ENCODE measurements around the gene TH.

GRCh38 chr11:2131371-2132236 lies 40.0 kb downstream of the TH start:
- TF ChIP-seq CTCF (IDR thresholded peaks at IDR 0.05) (no peak), POLR2AphosphoS5 (IDR thresholded peaks at IDR 0.05) (no peak), POLR2A (IDR thresholded peaks at IDR 0.05; ENCODE audit: low read depth) (no peak)
